GM19023 (cell line): Measurements from ENCODE around the gene IAH1.

ENCODE experiments used
- ATAC-seq: cut with Tn5 transposase; IDR thresholded peaks from one replicate; pipeline ENCODE4 v1.9.1; 2021; ENCODE audit warnings: mild to moderate bottlenecking, moderate library complexity; ENCODE audit not compliant: unreplicated experiment

Gene IAH1

GRCh38 chr2:9474361-9475057 is at the start of gene IAH1:
TSS of gene IAH1 (plus strand) at chr2:9474551. CDS start at chr2:9474567, 16 bp downstream.
- peak; percentile 83 for ATAC-seq

GRCh38 chr2:9428965-9429577 is 45.3 kb upstream of the IAH1 start:
- no peak for ATAC-seq

- ATAC-seq = no peak
These were observed 43.7 kb upstream of the IAH1 start for GRCh38 chr2:9430316-9431293.

GRCh38 chr2:9434489-9434888 is 39.9 kb upstream of the IAH1 start:
- no peak for ATAC-seq

- ATAC-seq = no peak
These were observed 34.8 kb upstream of the IAH1 start for GRCh38 chr2:9439536-9439935.

GRCh38 chr2:9440058-9440727 is 34.2 kb upstream of the IAH1 start:
- ATAC-seq = no peak

GRCh38 chr2:9441556-9441955 is 32.8 kb upstream of the IAH1 start:
- no peak for ATAC-seq

- ATAC-seq = no peak
These were observed 30.8 kb upstream of the IAH1 start for GRCh38 chr2:9443526-9443925.

GRCh38 chr2:9445089-9445488 is 29.3 kb upstream of the IAH1 start:
- no peak for ATAC-seq

- no peak for ATAC-seq
These were observed 23.1 kb upstream of the IAH1 start for GRCh38 chr2:9451231-9451630.

GRCh38 chr2:9460441-9461017 is 13.8 kb upstream of the IAH1 start:
- no peak for ATAC-seq

- ATAC-seq = no peak
These were observed 13.3 kb upstream of the IAH1 start for GRCh38 chr2:9461079-9461478.

- ATAC-seq = no peak
These were observed 12.0 kb upstream of the IAH1 start for GRCh38 chr2:9462313-9462712.

- no peak for ATAC-seq
These were observed 11.3 kb upstream of the IAH1 start for GRCh38 chr2:9462886-9463697.

- no peak for ATAC-seq
These were observed 10.7 kb upstream of the IAH1 start for GRCh38 chr2:9463698-9464034.

GRCh38 chr2:9465170-9465569 is 9.2 kb upstream of the IAH1 start:
- no peak for ATAC-seq

GRCh38 chr2:9466147-9466683 is 8.1 kb upstream of the IAH1 start:
- no peak for ATAC-seq

- no peak for ATAC-seq
These were observed 6.7 kb upstream of the IAH1 start for GRCh38 chr2:9467687-9468086.

GRCh38 chr2:9471206-9471605 is 3.1 kb upstream of the IAH1 start:
- ATAC-seq = no peak

- no peak for ATAC-seq
These were observed 1.8 kb upstream of the IAH1 start for GRCh38 chr2:9472511-9472910.
